K562 (cell line): Measurements from ENCODE around the gene INSL3. TPM values are rescaled to one million over a fixed set of nuclear protein-coding genes. Genes with fewer than 3 reads are reported as not detected.

Experiments
- ATAC-seq: fragments of 200-7000 bp; cut with Tn5 transposase; 3 replicates; pipeline ENCODE4 v1.9.1; 2020; ENCODE audit warnings: moderate library complexity
- BruUV-seq: library from RNA; stranded (reverse); fragments of 400-500 nt; replicated peaks from 2 replicates; lab custom pipeline; 2021; lab: Mats Ljungman, UMichigan
- CTCF ChIA-PET: fragments of 300-600 bp; formaldehyde crosslinking; extraction: SDS; loops from one replicate; lab custom pipeline; 2021; ENCODE audit warnings: low intra/inter-chr PET ratio; lab: Yijun Ruan, JAX
- POLR2A ChIA-PET: fragments of 300-600, 350-650 bp; sonication (Branson Sonifier 250); formaldehyde crosslinking; extraction: SDS; loops from one replicate; lab custom pipeline; 2021; ENCODE audit warnings: antibody characterized with exemption, inconsistent platforms; lab: Yijun Ruan, JAX
- DNase-seq, 4 experiments: peaks; one replicate each; pipeline versions ENCODE4 v3.0.0 to v3.0.0-alpha.2; 2011 to 2018; ENCODE audit warnings: low spot score in 3 of 4, mixed read lengths in 3 of 4; ENCODE audit errors: extremely low read depth in 1 of 4
- FAIRE-seq: peaks from 2 replicates; lab custom pipeline; 2011; peaks lifted over from hg19 to GRCh38; lab: Jason Lieb, UNC
- H2AFZ ChIP-seq: 2 replicates; pipeline ENCODE4 v1.6.0; 2011; ENCODE audit warnings: low read depth, low read length, control low read depth, inconsistent platforms
- H3K27ac ChIP-seq: fragments of 200-600 bp; 3 replicates; pipeline ENCODE4 v1.8.0; 2011; ENCODE audit warnings: low read depth, mild to moderate bottlenecking, control low read depth, inconsistent platforms, low read length, moderate library complexity, mixed read lengths; ENCODE audit errors: extremely low read depth
- H3K27me3 ChIP-seq, 2 experiments: fragments of 300-600 bp in 1 of 2; 2 replicates in 1 of 2; 3 replicates in 1 of 2; pipeline versions ENCODE4 v1.6.0 to v1.8.0; 2011; ENCODE audit warnings: inconsistent platforms in 2 of 2, low read length in 2 of 2, mild to moderate bottlenecking in 1 of 2, mixed read lengths in 1 of 2, moderate library complexity in 1 of 2; ENCODE audit not compliant: control insufficient read depth in 2 of 2, insufficient read depth in 2 of 2
- H3K36me3 ChIP-seq: fragments of 300-600 bp; 3 replicates; pipeline ENCODE4 v1.8.0; 2011; ENCODE audit warnings: mild to moderate bottlenecking, low read length, inconsistent platforms; ENCODE audit not compliant: control insufficient read depth, insufficient read depth
- H3K4me1 ChIP-seq, 2 experiments: fragments of 200-600 bp in 1 of 2; replicated peaks in 1 of 2; 2 replicates in 1 of 2; 3 replicates in 1 of 2; pipeline versions ENCODE4 v1.5.1 to v1.8.0; 2011; ENCODE audit warnings: inconsistent platforms in 2 of 2, low read length in 2 of 2, mild to moderate bottlenecking in 1 of 2, mixed read lengths in 1 of 2, moderate library complexity in 1 of 2; ENCODE audit not compliant: control insufficient read depth in 2 of 2, insufficient read depth in 2 of 2
- H3K4me2 ChIP-seq: 2 replicates; pipeline ENCODE4 v1.6.1; 2011; ENCODE audit warnings: low read length, control low read depth, inconsistent platforms, mixed read lengths; ENCODE audit not compliant: insufficient read depth
- H3K4me3 ChIP-seq: fragments of 200-600 bp; sonication (generic), shearing (Covaris generic); 2 replicates; pipeline ENCODE4 v1.5.1; 2016; ENCODE audit warnings: control low read depth, inconsistent platforms
- H3K79me2 ChIP-seq: fragments of 200-600 bp; 3 replicates; pipeline ENCODE4 v1.8.0; 2011; ENCODE audit warnings: low read length, inconsistent platforms; ENCODE audit not compliant: control insufficient read depth, insufficient read depth
- H3K9ac ChIP-seq, 2 experiments: 2 replicates each; pipeline versions ENCODE4 v1.6.0 to v1.6.1; 2011; ENCODE audit warnings: low read depth in 2 of 2, low read length in 2 of 2, control low read depth in 1 of 2, inconsistent platforms in 1 of 2, mild to moderate bottlenecking in 1 of 2, mixed read lengths in 1 of 2; ENCODE audit not compliant: insufficient read depth in 1 of 2
- H3K9me1 ChIP-seq: one replicate; pipeline ENCODE4 v1.6.0; 2011; ENCODE audit warnings: inconsistent platforms, mild to moderate bottlenecking, low read length, moderate library complexity; ENCODE audit not compliant: control insufficient read depth, insufficient read depth
- H3K9me3 ChIP-seq: replicated peaks from 2 replicates; pipeline ENCODE4 v1.5.1; 2011; ENCODE audit warnings: low read depth, low read length, inconsistent platforms; ENCODE audit not compliant: control insufficient read depth, insufficient read depth
- H4K20me1 ChIP-seq: replicated peaks from 2 replicates; pipeline ENCODE4 v1.6.1; 2011; ENCODE audit warnings: low read length, inconsistent platforms, mixed read lengths; ENCODE audit not compliant: control insufficient read depth, insufficient read depth
- HOXB6 ChIP-seq: fragments of 250-450 bp; sonication (Bioruptor Pico); IDR thresholded peaks from 2 replicates; pipeline ENCODE4 v1.5.1; 2022; ENCODE audit warnings: mild to moderate bottlenecking, borderline replicate concordance
- KDM1A ChIP-seq, 2 experiments: fragments of 450-650 bp; IDR thresholded peaks; 2 replicates each; pipeline ENCODE4 v1.6.1; 2016; ENCODE audit warnings: mild to moderate bottlenecking in 2 of 2
- PCBP1 ChIP-seq: fragments of 200-400 bp; formaldehyde crosslinking; IDR thresholded peaks from 2 replicates; pipeline ENCODE4 v1.6.1; 2018; ENCODE audit warnings: mild to moderate bottlenecking, low read depth, low read length; ENCODE audit not compliant: poor library complexity, severe bottlenecking
- POLR2A ChIP-seq: fragments of 450-650 bp; conservative IDR thresholded peaks from 2 replicates; pipeline ENCODE4 v1.6.1; 2016
- POLR2G ChIP-seq: fragments of 200-400 bp; formaldehyde crosslinking; IDR thresholded peaks from 2 replicates; pipeline ENCODE4 v1.6.1; 2017; ENCODE audit warnings: low read depth, mild to moderate bottlenecking, antibody characterized with exemption, low read length, moderate library complexity
- PTBP1 ChIP-seq: fragments of 200-400 bp; formaldehyde crosslinking; IDR thresholded peaks from 2 replicates; pipeline ENCODE4 v1.6.1; 2017; ENCODE audit warnings: low read depth, low read length
- RBM22 ChIP-seq: fragments of 200-400 bp; formaldehyde crosslinking; IDR thresholded peaks from 2 replicates; pipeline ENCODE4 v1.6.1; 2018; ENCODE audit warnings: low read length, low read depth; ENCODE audit not compliant: poor library complexity, severe bottlenecking
- SUPT5H ChIP-seq: fragments of 450-650 bp; IDR thresholded peaks from 2 replicates; pipeline ENCODE4 v1.6.1; 2016
- ZBTB17 ChIP-seq: fragments of 450-650 bp; formaldehyde crosslinking; IDR thresholded peaks from 2 replicates; pipeline ENCODE4 v1.4.0; 2020; ENCODE audit warnings: mild to moderate bottlenecking
- ZBTB33 ChIP-seq: sonication (generic); formaldehyde crosslinking; IDR thresholded peaks from 2 replicates; pipeline ENCODE4 v1.8.1; 2023; ENCODE audit warnings: mild to moderate bottlenecking, missing genetic modification reagents
- ZC3H4 ChIP-seq: sonication (generic); formaldehyde crosslinking; IDR thresholded peaks from 2 replicates; pipeline ENCODE4 v1.9.0; 2021; ENCODE audit warnings: missing genetic modification reagents, borderline replicate concordance
- WGBS: fragments of 100-300 bp; shearing (Covaris generic); methylation state at CpG from one replicate; pipeline ENCODE4 v1.1.6; 2016; ENCODE audit warnings: low coverage, mixed read lengths; ENCODE audit not compliant: insufficient coverage; ENCODE audit errors: missing lambda C conversion rate; 5-methylcytosine and 5-hydroxymethylcytosine counted together
- in situ Hi-C: fragments of 300-500 bp; cut with MboI; formaldehyde crosslinking; loops from 4 replicates; pipeline ENCODE4 v1.15.0; 2018; ENCODE audit warnings: inconsistent platforms, mixed read lengths
- intact Hi-C: fragments of 100-400 bp; cut with micrococcal nuclease; formaldehyde crosslinking; loops from 2 replicates; pipeline ENCODE4 v1.14.2; 2022
- polyA plus RNA-seq, 8 experiments: library from polyadenylated mRNA; depleted of rRNA in 4 of 8; stranded (reverse) in 5 of 8; unstranded in 3 of 8; fragments of >200 nt; fragmentation: Nextera tagmentation in 2 of 8; fragmentation: Illumina TruSeq in 1 of 8; extraction: Ambion mirVana in 2 of 8; extraction: Trizol in 1 of 8; gene quantifications; 2 replicates each; pipeline versions ENCODE4 v1.2.1 to v1.2.3, GENCODE V29; 2011 to 2014; ENCODE audit warnings: inconsistent platforms in 1 of 8, missing spikeins in 1 of 8
- total RNA-seq, 7 experiments: library from RNA; depleted of rRNA in 6 of 7; stranded (reverse); fragments of >200 nt in 6 of 7; fragmentation: Illumina TruSeq in 2 of 7; extraction: Trizol in 2 of 7; gene quantifications; 2 replicates each; pipeline versions ENCODE4 v1.2.1 to v1.2.3, GENCODE V29; 2011 to 2021; ENCODE audit warnings: low replicate concordance in 1 of 7
- TF ChIP-seq, protein P1 (sequence below): fragments of 450-650 bp; formaldehyde crosslinking; conservative IDR thresholded peaks from 2 replicates; pipeline ENCODE4 v1.4.0; 2022; ENCODE audit warnings: mild to moderate bottlenecking, missing genetic modification characterization
- TF ChIP-seq, protein P2 (sequence below): conservative IDR thresholded peaks from 2 replicates; pipeline ENCODE4 v1.6.1; 2011; ENCODE audit warnings: low read depth, mild to moderate bottlenecking, low read length; ENCODE audit not compliant: control insufficient read depth
- TF ChIP-seq, protein P3 (sequence below): fragments of 200-800 bp; sonication (Bioruptor generic); IDR thresholded peaks from 2 replicates; pipeline ENCODE4 v1.6.1; 2017; ENCODE audit warnings: missing genetic modification characterization, missing compliant biosample characterization

The INSL3 gene
- total and polyA plus RNA-seq, 9 of the 15 experiments (the other 6 are each of a cell fraction or from before 2014, with no cell fraction given) = not detected

GRCh38 chr19:17778968-17779929, 42.1 kb downstream of the INSL3 start:
- BruUV-seq = no TSS peak
- FAIRE-seq = peak; percentile 78
- CTCF ChIA-PET = interaction anchor here (0.6 kb wide), 1 partner anchor 1011 kb away, joined by 3 read pairs; no protein-coding TSS in a partner anchor
- Histone ChIP-seq H3K9me3 (no peaks in the 10 kb centered on the region), H4K20me1 (peaks cover 11% of the 10 kb centered on the region; the same call in 1 of the 2 replicates), H3K4me3 (no peak overlapping the region; the same call in 1 of the 2 replicates), H3K4me2 (no peak overlapping the region; the same call in 1 of the 2 replicates), H3K36me3 (peaks cover 56% of the 10 kb centered on the region; the same call in 2 of the 3 replicates), H3K4me1 (peaks cover 12 to 50% of the 10 kb centered on the region in 2 experiments), H3K79me2 (no peaks in the 10 kb centered on the region), H3K27me3 (no peaks in the 10 kb centered on the region), H3K27ac (no peak overlapping the region; the same call in 2 of the 3 replicates), H2AFZ (peak overlapping the region; percentile 14; the same call in 1 of the 2 replicates), H3K9ac (peak overlapping the region in 1 of 2 experiments; percentile 86; a peak in 2 of 4 replicates), H3K9me1 (no peaks in the 10 kb centered on the region)
- in situ Hi-C loops (no loop called here), intact Hi-C loops (loop anchor here (1.0 kb wide), 1 partner anchor 63 kb away; no protein-coding TSS in a partner anchor)
- ATAC-seq = peak; percentile 10
- 45% methylated on average over 15 of the region's 25 CpGs for WGBS
- DNase-seq = peak; percentile 81 to 85 (median 84)
- POLR2A ChIA-PET = interaction anchor here (1.2 kb wide), 1 partner anchor 10 kb away, joined by 3 read pairs; no protein-coding TSS in a partner anchor
- TF ChIP-seq, protein P1, sequence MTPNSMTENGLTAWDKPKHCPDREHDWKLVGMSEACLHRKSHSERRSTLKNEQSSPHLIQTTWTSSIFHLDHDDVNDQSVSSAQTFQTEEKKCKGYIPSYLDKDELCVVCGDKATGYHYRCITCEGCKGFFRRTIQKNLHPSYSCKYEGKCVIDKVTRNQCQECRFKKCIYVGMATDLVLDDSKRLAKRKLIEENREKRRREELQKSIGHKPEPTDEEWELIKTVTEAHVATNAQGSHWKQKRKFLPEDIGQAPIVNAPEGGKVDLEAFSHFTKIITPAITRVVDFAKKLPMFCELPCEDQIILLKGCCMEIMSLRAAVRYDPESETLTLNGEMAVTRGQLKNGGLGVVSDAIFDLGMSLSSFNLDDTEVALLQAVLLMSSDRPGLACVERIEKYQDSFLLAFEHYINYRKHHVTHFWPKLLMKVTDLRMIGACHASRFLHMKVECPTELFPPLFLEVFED (CRISPR knock-in tag) = peak; percentile 24; the same call in 1 of the 2 replicates
- TF ChIP-seq, protein P2, sequence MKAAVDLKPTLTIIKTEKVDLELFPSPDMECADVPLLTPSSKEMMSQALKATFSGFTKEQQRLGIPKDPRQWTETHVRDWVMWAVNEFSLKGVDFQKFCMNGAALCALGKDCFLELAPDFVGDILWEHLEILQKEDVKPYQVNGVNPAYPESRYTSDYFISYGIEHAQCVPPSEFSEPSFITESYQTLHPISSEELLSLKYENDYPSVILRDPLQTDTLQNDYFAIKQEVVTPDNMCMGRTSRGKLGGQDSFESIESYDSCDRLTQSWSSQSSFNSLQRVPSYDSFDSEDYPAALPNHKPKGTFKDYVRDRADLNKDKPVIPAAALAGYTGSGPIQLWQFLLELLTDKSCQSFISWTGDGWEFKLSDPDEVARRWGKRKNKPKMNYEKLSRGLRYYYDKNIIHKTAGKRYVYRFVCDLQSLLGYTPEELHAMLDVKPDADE = no peak
- TF ChIP-seq SUPT5H = peak; percentile 61; the same call in 1 of the 2 replicates
- TF ChIP-seq POLR2A = peak; percentile 54
- no peak for TF ChIP-seq ZC3H4 (CRISPR knock-in tag)
- TF ChIP-seq POLR2G = peak; percentile 66
- TF ChIP-seq, protein P3, sequence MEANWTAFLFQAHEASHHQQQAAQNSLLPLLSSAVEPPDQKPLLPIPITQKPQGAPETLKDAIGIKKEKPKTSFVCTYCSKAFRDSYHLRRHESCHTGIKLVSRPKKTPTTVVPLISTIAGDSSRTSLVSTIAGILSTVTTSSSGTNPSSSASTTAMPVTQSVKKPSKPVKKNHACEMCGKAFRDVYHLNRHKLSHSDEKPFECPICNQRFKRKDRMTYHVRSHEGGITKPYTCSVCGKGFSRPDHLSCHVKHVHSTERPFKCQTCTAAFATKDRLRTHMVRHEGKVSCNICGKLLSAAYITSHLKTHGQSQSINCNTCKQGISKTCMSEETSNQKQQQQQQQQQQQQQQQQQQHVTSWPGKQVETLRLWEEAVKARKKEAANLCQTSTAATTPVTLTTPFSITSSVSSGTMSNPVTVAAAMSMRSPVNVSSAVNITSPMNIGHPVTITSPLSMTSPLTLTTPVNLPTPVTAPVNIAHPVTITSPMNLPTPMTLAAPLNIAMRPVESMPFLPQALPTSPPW = peak; percentile 53; the same call in 1 of the 2 replicates
- TF ChIP-seq ZBTB17 (CRISPR knock-in tag) = no peak
- peak; percentile 4 for TF ChIP-seq RBM22
- peak in 1 of 2 experiments; percentile 36; a peak in 1 of 4 replicates for TF ChIP-seq KDM1A (IDR thresholded peaks at IDR 0.05)
- TF ChIP-seq ZBTB33 (CRISPR knock-in tag) = 0 out of 2 replicates have a peak, but pooled peaks have one; percentile 7
- no peak for TF ChIP-seq PTBP1
- TF ChIP-seq HOXB6 (CRISPR knock-in tag) = no peak
- no peak for TF ChIP-seq PCBP1
